Left forelimb (tissue), 1 donor: ENCODE results near the gene WRAP73.

ENCODE experiments used
- DNase-seq: peaks from one replicate; pipeline ENCODE4 v3.0.0-alpha.2; 2018; ENCODE audit warnings: low spot score

WRAP73 gene

DNA sequence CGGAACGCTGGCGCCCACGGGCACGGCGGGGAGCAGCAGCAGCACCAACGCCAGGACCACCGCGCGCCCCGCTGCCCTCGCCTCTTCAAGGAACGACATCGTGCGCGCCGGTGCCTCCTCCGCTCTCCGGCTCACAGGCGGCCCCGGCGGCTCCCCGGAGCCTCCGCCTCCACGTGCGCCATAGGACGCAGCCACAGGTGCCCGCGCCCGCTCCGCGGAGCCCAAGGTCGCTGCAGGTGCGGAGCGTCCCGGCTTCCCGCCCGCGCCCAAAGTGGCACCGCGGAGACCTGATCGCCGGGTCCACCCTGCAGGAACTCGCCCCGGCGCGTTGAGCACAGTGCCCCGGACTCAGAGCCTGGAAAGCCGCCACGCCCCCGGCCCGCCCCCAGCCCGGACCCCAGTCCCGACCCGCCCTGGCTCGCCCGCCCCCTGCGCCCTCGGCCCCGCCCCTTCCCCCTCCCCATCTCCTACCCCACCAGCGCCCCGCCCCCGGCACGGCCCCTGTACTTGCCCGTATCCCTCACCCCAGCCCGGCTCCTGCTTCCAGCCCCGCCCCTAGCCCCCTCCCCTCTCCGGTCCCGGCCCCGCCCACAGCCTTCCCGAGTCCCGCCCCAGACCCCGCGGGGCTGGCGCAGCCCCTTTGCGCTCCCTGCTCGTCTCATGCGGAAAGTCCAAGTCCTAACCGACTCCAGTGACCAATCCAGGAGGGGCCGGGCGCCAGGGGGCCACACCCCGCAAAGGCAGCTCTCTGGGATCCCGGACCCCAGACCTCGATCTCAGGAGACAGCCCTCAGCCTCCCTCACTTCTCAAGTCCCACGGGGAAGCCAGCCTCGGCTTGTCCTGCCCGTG is 38.5 kb downstream of the WRAP73 start, which contains the start of gene MEGF6:
MEGF6 (minus strand) TSS at position 339 of the 850 bp plus-strand sequence; CDS start at position 99, 240 bp downstream.
- peak; percentile 86 for DNase-seq

DNA sequence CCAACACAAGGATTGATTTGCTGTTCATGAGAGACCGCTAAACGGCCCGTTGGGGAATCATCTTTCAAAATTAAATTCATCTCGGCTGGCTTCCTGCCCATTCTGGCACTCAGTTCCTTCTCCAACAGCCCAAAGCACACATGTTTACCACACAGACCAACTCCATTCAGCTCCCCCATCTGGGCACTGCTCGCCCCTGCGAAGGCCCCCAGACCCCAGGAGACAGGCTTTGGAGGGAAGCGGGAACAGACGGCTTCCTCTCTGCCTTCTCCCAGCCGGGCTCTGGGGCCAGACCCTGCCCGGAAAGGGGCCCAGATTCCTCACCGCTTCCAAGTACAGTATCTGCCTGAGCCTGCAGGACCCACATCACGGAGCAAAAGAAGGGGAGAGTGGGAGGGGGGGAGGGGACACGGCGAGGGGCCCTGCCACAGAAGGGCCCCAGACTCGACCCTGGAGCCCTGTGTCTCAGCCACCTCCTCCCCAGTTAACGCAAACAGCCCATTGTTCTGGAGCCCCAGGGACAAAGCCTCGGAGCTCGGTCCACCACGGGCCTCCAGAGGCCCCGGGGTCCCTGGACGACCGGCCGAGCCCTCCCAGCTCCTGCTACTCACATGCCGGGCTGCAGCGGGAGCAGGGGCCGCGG is 39.3 kb downstream of the WRAP73 start:
- DNase-seq, result no peak

- no peak for DNase-seq
Observed at GRCh38 chr1:3609769-3610526, 40.0 kb downstream of the WRAP73 start.

- DNase-seq, result no peak
Observed at GRCh38 chr1:3609016-3609768, 40.7 kb downstream of the WRAP73 start.

- DNase-seq, result no peak
Observed at GRCh38 chr1:3608154-3608553, 41.7 kb downstream of the WRAP73 start.

- DNase-seq, result no peak
Observed at GRCh38 chr1:3607703-3608065, 42.2 kb downstream of the WRAP73 start.

DNA sequence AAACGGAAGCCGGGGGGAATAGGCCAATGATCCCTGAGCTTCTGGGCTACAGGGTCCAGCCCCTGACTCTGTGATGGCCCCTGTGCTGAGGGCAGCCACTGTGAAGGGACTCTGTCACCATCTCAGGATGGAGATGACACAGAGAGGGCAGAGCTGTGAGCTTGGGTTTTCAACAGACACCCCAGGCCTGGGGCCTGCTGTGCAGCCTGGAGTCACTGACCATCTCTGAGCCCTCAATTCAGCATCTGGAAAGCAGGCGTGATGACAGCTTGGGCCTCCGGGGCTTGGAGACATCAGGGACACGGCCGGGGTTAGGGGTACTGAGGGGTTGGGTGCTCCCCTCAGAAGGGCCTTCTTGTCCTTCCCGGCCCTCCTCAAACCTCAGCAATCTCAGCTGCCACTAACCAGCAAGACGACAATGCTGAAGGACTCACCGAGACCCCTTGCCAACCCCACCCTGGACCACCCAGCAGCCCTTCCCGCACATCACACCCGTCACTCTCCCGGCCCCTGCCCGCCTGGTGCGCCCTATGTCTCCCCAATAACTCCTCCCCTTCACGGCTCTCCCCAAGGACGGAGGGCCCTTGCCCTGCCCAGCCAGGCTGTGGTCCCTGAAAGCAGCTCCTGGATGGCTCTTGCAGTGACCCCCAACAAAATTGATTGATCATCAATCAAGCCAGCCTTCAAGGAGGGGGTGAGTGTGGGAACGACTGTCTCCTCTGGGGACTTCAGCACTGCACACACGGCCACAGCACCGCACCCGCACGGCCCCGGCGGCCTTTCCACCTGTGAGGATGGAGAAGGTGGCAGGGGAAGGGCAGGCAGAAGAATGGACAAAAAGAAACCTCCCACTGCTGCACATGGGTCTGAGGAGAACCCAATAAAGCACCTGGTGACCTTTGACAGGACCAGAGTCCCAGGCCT is 42.9 kb downstream of the WRAP73 start:
- DNase-seq, result no peak

DNA sequence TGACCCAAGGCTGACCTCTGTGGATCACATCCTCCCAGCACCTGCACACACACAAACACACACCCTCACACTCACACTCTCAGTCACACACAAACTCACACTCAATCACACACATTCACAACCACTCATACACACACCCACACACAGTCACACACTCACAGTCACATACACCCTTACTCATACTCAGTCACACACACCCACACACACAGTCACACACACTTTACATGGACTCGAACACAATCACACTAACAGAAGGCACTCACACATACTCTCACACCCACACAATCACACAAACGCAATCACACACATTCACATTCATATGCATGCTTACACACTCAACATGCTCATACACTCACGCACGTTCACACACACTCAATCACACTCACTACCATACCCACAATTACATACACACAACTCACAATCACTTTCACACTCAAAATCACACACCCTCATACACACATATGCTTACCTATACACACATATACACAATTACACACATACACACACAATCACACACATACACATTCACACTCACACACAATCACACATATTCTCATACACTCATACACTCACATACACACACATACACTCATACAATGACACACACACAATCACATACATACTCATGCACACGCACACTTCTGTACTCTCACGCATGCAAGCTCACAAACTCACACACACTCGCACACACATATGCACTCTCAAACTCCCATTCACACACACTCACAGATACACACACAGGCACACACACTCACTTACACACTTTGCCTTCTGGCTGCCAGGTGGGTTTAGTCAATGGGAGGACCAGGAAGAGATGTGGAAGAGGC is 44.7 kb downstream of the WRAP73 start:
- DNase-seq, result no peak

DNA sequence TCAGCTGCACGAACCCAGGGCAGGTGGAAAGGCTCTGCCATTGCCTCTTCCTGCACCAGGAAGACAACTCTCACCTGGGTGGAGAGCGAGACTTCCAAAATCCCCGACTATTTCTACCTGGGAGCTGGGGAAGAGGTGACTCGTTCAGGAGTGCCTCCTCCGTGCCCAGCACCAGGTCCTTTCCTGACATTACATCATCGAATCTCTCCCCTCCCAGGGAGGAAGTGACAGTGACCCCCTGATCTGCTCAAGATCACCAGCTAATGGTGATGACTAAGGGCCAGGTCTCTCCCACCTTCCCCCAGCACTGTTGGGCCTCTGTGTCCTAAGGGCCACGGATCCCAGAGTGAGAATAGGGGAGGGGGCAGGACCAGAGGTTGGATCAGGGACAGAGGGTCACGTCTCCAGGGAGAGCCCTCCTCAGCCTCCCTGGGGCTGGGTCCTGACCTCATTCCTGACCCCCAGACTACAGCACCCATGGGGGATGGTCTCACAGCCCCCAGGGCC is 45.4 kb downstream of the WRAP73 start:
- no peak for DNase-seq

DNA sequence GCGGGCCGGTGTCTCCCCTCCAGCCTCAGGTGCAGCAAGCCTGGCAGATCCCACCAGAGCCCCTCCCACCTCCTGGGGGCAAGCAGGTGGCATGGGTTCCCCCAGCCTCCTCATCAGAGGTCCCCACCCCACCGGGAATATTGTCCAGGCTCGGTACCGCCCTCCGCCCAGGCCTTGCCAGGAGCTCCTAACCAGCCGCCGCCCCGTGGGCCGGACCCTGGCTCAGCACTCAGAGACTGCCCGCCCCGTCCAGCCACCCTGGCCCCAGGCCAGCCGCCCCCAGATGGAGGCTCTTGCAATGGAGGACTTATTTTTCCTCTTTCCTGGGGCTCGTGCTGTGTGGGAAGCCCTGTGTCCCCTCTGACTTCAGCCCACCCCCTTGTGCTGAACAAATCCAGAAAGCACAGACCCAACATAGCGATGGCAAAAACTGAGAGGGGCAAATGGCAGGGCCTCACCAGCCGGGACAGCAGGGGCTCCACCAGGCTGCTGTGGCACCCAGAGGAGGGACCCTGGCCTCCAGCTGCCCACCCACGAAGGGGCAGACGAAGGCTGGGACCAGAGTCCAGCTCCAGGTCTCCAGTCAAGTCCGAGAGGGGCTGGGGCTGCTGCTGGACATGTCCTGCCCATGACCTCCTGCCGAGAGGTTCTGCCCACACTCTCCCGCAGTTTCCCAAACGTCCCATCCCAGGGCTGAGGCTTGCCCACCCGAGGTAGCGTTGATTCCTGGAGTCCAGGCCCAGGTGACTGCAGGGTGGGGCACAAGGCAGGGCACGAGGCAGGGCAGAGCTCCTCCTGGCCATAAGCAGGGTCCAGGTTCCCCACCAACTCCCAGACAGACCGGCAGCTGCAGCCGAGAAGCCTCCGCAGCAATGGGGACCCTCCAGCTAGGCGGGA is 46.1 kb downstream of the WRAP73 start:
- no peak for DNase-seq

DNA sequence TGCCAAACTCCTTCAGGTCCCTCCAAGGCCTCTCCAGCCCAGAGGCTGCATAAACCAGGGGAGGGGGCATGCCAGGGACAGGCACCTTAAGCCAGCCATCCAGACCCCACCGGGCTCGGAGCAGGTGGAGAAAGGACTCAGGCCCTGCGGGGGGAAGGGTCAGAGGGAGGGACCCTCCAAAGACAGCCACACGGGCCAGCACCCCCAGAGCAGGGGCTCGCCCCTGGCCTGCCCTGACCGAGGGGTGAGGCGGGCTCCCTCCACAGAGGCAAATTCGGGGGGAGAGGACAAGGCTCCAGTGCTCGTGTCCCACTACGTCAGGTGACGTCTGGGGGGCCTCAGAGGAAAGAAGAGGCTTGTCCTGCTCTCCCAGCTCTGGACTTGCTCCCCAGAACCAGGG is 46.7 kb downstream of the WRAP73 start:
- DNase-seq, result no peak

DNA sequence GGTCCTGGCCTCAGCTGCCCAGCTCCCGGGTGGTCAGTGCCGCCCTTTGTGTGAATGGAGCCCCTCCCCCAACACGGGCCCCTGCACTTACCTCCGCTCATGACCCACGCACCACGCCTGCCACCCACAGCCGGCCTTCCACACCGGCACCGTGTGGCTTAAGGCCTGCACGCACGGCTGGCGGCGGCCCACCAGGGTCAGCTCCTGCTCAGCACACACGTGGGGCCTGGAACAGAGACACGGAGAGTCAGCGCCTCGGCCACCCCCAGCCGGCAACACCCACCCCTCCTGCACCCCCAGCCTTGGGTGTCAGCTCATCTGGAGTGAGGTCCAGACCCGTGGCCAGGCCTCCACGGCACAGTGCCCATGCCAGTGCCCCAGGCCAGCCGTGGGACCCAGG is 47.5 kb downstream of the WRAP73 start:
- DNase-seq, result no peak

- DNase-seq, result no peak
Observed at GRCh38 chr1:3601743-3602142, 48.2 kb downstream of the WRAP73 start.

GRCh38 chr1:3600354-3600753 is 49.5 kb downstream of the WRAP73 start:
- no peak for DNase-seq

DNA sequence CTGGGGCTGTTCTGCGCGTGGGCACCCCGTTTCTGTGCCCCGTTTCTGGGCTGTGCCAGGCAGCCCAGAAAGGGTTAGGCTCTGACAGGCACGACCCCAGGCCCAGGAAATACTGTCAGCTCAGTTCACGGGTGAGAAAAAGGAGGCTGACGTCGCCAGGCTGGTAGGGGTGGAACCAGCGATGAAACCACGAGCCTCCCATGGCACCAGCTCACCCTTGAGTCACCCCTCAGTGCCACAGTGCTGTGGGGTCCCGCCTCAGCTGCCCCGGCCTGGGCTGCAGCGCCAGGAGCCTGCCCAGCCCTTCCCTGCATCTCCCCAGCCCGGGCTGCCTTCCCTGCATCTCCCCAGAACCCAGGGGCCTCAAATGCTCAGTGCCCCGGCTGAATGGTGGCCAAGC is 50.1 kb downstream of the WRAP73 start:
- no peak for DNase-seq

DNA sequence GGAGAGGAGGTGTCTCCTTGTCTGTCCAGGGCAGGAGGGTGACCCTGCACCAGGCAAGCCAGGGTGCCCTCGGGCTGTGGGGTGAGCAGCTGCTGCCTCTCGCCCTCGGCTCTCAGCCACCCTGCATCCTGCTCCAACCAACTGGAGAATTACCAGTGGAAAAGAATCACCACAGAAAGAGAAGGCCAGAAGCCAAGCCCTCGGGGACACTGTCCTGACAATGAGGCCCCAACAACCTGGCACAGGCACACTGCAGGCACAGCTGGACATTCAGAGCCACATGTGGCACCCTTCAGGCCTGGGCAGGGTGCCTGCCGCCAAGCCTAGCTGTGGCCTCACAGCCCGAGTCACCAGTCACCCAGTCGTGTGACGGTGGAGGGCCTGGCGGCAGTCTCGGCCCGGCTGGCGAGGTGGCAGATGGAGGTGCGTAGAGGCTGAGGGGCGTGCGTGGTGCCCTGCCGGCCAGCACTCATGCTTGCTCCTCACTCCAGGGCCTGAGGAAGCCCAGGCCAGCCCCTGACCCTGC is 50.6 kb downstream of the WRAP73 start:
- DNase-seq, result no peak

- DNase-seq, result no peak
Observed at GRCh38 chr1:3598522-3599285, 51.2 kb downstream of the WRAP73 start.

GRCh38 chr1:3598051-3598491 is 51.8 kb downstream of the WRAP73 start:
- peak; percentile 79 for DNase-seq
